NCI-H2171 treated with DMSO at 0.1 percent for 48 hours (cell line): ENCODE measurements around the gene FLT1.

Experiments used
- DNase-seq: peaks from one replicate; lab custom pipeline; 2025; lab: John Stamatoyannopoulos, UW

The FLT1 gene

DNA sequence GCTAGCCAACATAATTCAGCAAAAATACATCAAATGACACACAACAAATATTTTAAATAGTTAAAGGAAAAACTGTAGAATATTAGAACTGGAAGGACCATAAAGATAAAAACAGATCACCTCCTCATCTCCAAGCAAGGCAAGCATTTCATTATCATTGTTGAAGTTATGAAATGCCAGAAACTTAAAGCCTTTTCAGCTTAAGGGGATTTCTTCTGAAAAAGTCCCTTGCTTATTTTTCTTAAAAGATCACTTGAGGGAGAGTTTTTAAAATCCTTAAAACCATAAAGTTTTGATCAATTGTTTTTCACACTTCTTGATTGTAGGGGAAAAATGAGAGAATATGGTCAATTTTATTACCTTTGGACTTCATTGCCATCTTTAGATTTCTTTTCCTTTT lies 37.4 kb downstream of the FLT1 start:
- no peak for DNase-seq

GRCh38 chr13:28455580-28456194 lies 39.2 kb downstream of the FLT1 start:
- no peak for DNase-seq

- DNase-seq = no peak
These were observed 42.2 kb downstream of the FLT1 start for GRCh38 chr13:28452755-28453154.

- DNase-seq = no peak
These were observed 43.3 kb downstream of the FLT1 start for GRCh38 chr13:28451482-28452217.

- no peak for DNase-seq
These were observed 44.8 kb downstream of the FLT1 start for GRCh38 chr13:28449826-28450773.

DNA sequence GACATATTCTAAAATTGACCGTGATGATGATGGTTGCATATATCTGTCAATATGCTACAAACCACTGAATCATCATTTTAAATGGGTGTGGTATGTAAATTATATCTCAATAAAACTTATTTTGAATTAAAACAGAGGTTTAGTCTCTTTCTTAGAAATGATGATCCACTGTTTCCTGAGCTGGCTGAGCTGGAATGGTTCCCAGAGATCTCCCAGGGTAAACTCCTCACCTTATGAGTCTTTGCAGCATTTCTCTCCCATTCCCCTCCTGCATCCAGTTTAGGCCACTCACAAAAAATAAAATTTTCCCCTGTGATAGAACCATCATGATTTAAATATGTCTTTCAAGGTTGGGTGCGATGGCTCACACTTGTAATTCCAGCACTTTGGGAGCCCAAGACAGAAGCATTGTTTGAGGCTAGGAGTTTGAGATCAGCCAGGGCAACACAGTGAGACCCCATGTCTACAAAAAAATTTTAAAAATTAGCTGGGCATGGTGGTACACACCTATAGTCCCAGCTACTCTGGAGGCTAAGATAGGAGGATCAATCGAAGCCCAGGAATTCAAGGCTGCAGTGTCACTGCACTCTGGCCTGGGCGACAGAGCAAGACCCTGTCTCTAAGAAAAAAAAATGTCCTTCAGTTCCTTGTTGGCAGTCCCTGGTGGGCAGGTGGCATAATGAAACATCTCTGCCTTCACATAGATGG lies 46.1 kb downstream of the FLT1 start:
- DNase-seq = no peak

GRCh38 chr13:28447989-28448388 lies 46.9 kb downstream of the FLT1 start:
- DNase-seq = no peak

- DNase-seq = no peak
These were observed 47.7 kb downstream of the FLT1 start for GRCh38 chr13:28447206-28447605.

GRCh38 chr13:28442839-28443238 lies 52.1 kb downstream of the FLT1 start:
- DNase-seq = no peak

- DNase-seq = no peak
These were observed 53.4 kb downstream of the FLT1 start for GRCh38 chr13:28441529-28441928.

GRCh38 chr13:28440774-28441504 lies 54.0 kb downstream of the FLT1 start:
- no peak for DNase-seq

- no peak for DNase-seq
These were observed 56.2 kb downstream of the FLT1 start for GRCh38 chr13:28438598-28439334.

- no peak for DNase-seq
These were observed 56.9 kb downstream of the FLT1 start for GRCh38 chr13:28438067-28438466.

- DNase-seq = no peak
These were observed 59.0 kb downstream of the FLT1 start for GRCh38 chr13:28435917-28436316.

DNA sequence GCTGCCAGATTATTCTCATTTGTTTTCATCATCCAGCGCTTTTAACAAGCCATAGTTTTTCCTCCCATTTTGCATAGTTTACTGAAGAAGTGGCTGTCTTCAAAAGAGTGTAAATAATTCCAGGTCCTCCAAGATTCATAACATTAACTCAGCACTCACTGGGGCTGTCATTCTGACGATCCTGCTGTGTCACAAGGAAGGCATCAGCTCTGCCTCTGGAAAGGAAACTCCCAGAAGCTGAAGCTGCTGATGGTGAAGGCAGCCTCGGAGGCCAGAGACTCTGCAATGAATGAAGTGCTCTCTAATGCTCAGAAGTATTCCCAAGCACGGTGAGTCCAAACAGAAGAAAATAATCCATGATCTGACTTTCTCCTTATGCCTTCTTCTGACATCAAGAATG lies 60.0 kb downstream of the FLT1 start:
- no peak for DNase-seq

DNA sequence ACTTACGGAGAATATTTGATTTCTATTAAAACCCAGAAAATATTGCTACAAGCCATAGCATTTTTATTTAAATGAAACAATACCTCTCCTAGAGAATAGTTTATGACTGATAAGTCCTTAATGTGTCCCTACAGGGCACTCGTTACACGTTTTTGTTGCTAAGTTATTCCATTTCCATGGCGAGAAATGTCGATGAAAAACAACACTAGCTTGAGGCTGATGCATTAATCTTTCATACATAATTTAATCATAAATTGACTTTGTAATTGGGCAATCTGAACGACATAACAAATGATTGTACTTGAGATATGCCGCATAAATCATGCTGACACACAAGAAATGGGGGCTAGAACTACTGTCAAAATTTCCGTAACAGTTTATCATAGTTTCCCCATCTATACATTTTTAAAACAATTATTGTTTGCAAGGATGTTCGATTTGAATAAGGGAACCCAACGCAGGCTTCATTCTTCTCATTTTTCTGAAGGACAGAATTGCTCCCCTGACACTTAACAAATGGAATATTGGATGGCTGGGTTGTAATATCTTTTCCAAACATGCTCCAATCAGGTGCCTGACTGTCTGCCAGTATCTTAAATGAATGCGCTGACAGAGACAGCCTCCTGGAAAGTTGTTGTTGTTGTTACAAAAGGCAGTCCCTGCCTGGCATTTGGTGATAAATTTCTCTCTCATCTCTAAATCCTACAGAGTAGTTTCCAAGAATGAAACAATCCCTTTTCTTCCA lies 61.9 kb downstream of the FLT1 start:
- no peak for DNase-seq

DNA sequence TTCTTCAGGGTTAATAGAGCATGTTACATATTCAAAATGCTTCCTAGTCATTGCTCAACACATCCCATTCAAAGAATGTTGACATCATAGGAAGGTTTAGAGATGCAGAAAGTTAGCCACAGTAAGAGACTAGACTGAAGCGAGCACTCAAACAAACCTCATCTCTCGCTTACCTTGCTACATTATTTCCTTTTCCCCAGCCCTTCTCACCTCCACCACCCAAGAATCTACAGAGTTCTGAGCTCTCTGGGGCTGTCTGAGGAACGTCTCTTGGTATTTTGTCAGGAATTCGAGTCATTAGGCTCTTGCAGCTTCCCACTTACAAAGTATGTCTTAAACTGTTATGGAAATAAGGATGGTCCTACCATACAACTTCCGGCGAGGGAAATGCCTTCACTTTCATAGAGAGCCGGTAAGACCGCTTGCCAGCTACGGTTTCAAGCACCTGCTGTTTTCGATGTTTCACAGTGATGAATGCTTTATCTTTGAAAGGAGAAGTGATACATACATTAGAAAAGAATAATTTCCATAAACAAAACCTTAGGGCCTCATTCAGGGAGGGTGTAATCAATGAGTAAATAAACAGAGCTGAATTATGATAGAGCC lies 65.1 kb downstream of the FLT1 start:
- DNase-seq = no peak

GRCh38 chr13:28429096-28429495 lies 65.8 kb downstream of the FLT1 start:
- DNase-seq = no peak

GRCh38 chr13:28426381-28426780 lies 68.5 kb downstream of the FLT1 start:
- DNase-seq = no peak

DNA sequence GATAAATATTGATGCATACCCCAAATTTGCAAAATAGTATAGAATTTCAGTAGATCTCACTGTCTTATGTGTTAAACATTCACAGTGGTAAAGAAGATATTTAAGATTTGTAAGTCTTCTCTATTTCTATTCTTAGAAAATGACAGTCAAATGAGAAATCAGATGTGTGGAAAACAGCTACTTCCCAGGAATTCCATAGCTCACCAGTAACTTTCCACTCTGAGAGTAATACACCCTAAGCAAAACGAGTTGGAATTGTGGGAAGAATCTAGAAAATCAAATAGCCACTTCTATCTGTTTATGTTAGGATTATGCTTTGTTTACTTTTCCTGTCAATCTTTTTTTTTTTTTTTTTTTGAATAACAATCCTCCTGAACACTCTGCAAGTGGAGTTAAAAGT lies 69.1 kb downstream of the FLT1 start:
- no peak for DNase-seq
